Skeletal muscle tissue (tissue), 4 donors: ENCODE measurements around the gene ADCYAP1R1. TPM values are rescaled to one million over a fixed set of nuclear protein-coding genes. Genes with fewer than 3 reads are reported as not detected.

ENCODE experiments used
- H3K27ac ChIP-seq: one replicate; pipeline ENCODE4 v1.7.0; 2013; ENCODE audit warnings: mild to moderate bottlenecking, low read depth, low read length, inconsistent platforms
- H3K27me3 ChIP-seq, 3 donors: one replicate each; pipeline ENCODE4 v1.7.0; 2013; ENCODE audit warnings: low read length in 3 of 3; ENCODE audit not compliant: control insufficient read depth in 3 of 3, insufficient read depth in 3 of 3
- H3K36me3 ChIP-seq, 3 donors: one replicate each; pipeline ENCODE4 v1.7.0; 2013; ENCODE audit warnings: low read length in 3 of 3; ENCODE audit not compliant: control insufficient read depth in 3 of 3, insufficient read depth in 3 of 3
- H3K4me1 ChIP-seq, 3 donors: one replicate each; pipeline ENCODE4 v1.7.0; 2013; ENCODE audit warnings: low read length in 3 of 3, mild to moderate bottlenecking in 3 of 3; ENCODE audit not compliant: control insufficient read depth in 3 of 3, insufficient read depth in 3 of 3
- H3K4me3 ChIP-seq, 3 donors: one replicate each; pipeline ENCODE4 v1.7.0; 2013; ENCODE audit warnings: low read length in 3 of 3
- H3K9ac ChIP-seq, 3 donors: one replicate each; pipeline ENCODE4 v1.7.0; 2013; ENCODE audit warnings: low read length in 3 of 3, mild to moderate bottlenecking in 3 of 3, moderate library complexity in 2 of 3, low read depth in 1 of 3
- H3K9me3 ChIP-seq, 3 donors: one replicate each; pipeline ENCODE4 v1.7.0; 2013; ENCODE audit warnings: low read length in 3 of 3; ENCODE audit not compliant: control insufficient read depth in 3 of 3
- total RNA-seq: library from RNA; depleted of rRNA; stranded (reverse); fragments of >200 nt; gene quantifications from one replicate; pipeline ENCODE4 v1.2.3, GENCODE V29; 2014
- donor health status: Osteomylitis.

The ADCYAP1R1 gene
- total RNA-seq, 1 donor from 2014 or later = 7.8 TPM

- Histone ChIP-seq H3K9ac (no peak overlapping the region), H3K36me3 (no peaks in the 10 kb centered on the region), H3K4me1 (peaks cover 0 to 7% (median 0%) of the 10 kb centered on the region in 3 donors), H3K9me3 (no peaks in the 10 kb centered on the region), H3K27me3 (peaks cover 3 to 8% (median 4%) of the 10 kb centered on the region in 3 donors), H3K4me3 (no peak overlapping the region), H3K27ac (no peak overlapping the region)
Measured at GRCh38 chr7:31079824-31080511, 27.9 kb downstream of the ADCYAP1R1 start.

- H3K4me3 ChIP-seq = no peak overlapping the region
- no peak overlapping the region for H3K27ac ChIP-seq
- no peaks in the 10 kb centered on the region for H3K36me3 ChIP-seq
- peaks cover 0 to 4% (median 0%) of the 10 kb centered on the region in 3 donors for H3K4me1 ChIP-seq
- H3K27me3 ChIP-seq = peaks cover 3 to 8% (median 3%) of the 10 kb centered on the region in 3 donors
- no peak overlapping the region for H3K9ac ChIP-seq
- no peaks in the 10 kb centered on the region for H3K9me3 ChIP-seq
Measured at GRCh38 chr7:31080763-31081162, 28.7 kb downstream of the ADCYAP1R1 start.

- Histone ChIP-seq H3K4me3 (no peak overlapping the region), H3K27ac (no peak overlapping the region)
Measured at GRCh38 chr7:31082017-31082416, 29.9 kb downstream of the ADCYAP1R1 start.

GRCh38 chr7:31082447-31082846, 30.3 kb downstream of the ADCYAP1R1 start:
- Histone ChIP-seq H3K27ac (no peak overlapping the region), H3K4me3 (no peak overlapping the region), H3K9ac (no peak overlapping the region), H3K27me3 (peaks cover 0 to 8% (median 3%) of the 10 kb centered on the region in 3 donors), H3K4me1 (peaks cover 0 to 4% (median 0%) of the 10 kb centered on the region in 3 donors), H3K36me3 (no peaks in the 10 kb centered on the region), H3K9me3 (no peaks in the 10 kb centered on the region)

More at GRCh38 chr7:31082017-31082416, 29.9 kb downstream of the ADCYAP1R1 start:
- Histone ChIP-seq H3K9me3 (no peaks in the 10 kb centered on the region), H3K36me3 (no peaks in the 10 kb centered on the region), H3K9ac (no peak overlapping the region), H3K27me3 (peaks cover 0 to 8% (median 3%) of the 10 kb centered on the region in 3 donors), H3K4me1 (peaks cover 0 to 4% (median 0%) of the 10 kb centered on the region in 3 donors)

- Histone ChIP-seq H3K27ac (no peak overlapping the region), H3K4me3 (no peak overlapping the region), H3K36me3 (no peaks in the 10 kb centered on the region), H3K27me3 (peaks cover 0 to 8% (median 0%) of the 10 kb centered on the region in 3 donors), H3K9me3 (no peaks in the 10 kb centered on the region), H3K4me1 (peaks cover 0 to 4% (median 0%) of the 10 kb centered on the region in 3 donors), H3K9ac (no peak overlapping the region)
Measured at GRCh38 chr7:31083210-31083786, 31.2 kb downstream of the ADCYAP1R1 start.

GRCh38 chr7:31084226-31084625, 32.1 kb downstream of the ADCYAP1R1 start:
- H3K27ac ChIP-seq = no peak overlapping the region

GRCh38 chr7:31087351-31087750, 35.2 kb downstream of the ADCYAP1R1 start:
- no peaks in the 10 kb centered on the region for H3K27me3 ChIP-seq
- peaks cover 0 to 3% (median 0%) of the 10 kb centered on the region in 3 donors for H3K4me1 ChIP-seq
- H3K9ac ChIP-seq = no peak overlapping the region
- no peaks in the 10 kb centered on the region for H3K36me3 ChIP-seq
- no peaks in the 10 kb centered on the region for H3K9me3 ChIP-seq
- H3K27ac ChIP-seq = no peak overlapping the region
- no peak overlapping the region for H3K4me3 ChIP-seq

More at GRCh38 chr7:31084226-31084625, 32.1 kb downstream of the ADCYAP1R1 start:
- Histone ChIP-seq H3K36me3 (no peaks in the 10 kb centered on the region), H3K9ac (no peak overlapping the region), H3K9me3 (no peaks in the 10 kb centered on the region), H3K4me1 (peaks cover 0 to 4% (median 0%) of the 10 kb centered on the region in 3 donors), H3K4me3 (no peak overlapping the region), H3K27me3 (peaks cover 0 to 7% (median 0%) of the 10 kb centered on the region in 3 donors)

- Histone ChIP-seq H3K9me3 (no peaks in the 10 kb centered on the region), H3K9ac (no peak overlapping the region), H3K27ac (no peak overlapping the region), H3K4me3 (no peak overlapping the region), H3K27me3 (peaks cover 0 to 16% (median 3%) of the 10 kb centered on the region in 3 donors), H3K36me3 (no peaks in the 10 kb centered on the region), H3K4me1 (no peaks in the 10 kb centered on the region)
Measured at GRCh38 chr7:31091924-31092434, 39.9 kb downstream of the ADCYAP1R1 start.

- Histone ChIP-seq H3K27ac (no peak overlapping the region), H3K36me3 (no peaks in the 10 kb centered on the region), H3K9ac (no peak overlapping the region), H3K4me3 (no peak overlapping the region), H3K9me3 (no peaks in the 10 kb centered on the region), H3K27me3 (peaks cover 0 to 20% (median 5%) of the 10 kb centered on the region in 3 donors), H3K4me1 (no peaks in the 10 kb centered on the region)
Measured at GRCh38 chr7:31092606-31093005, 40.5 kb downstream of the ADCYAP1R1 start.

GRCh38 chr7:31093282-31093681, 41.2 kb downstream of the ADCYAP1R1 start:
- H3K4me1 ChIP-seq = no peaks in the 10 kb centered on the region
- H3K27me3 ChIP-seq = peaks cover 0 to 20% (median 5%) of the 10 kb centered on the region in 3 donors
- H3K4me3 ChIP-seq = no peak overlapping the region
- H3K27ac ChIP-seq = no peak overlapping the region
- no peak overlapping the region for H3K9ac ChIP-seq
- H3K36me3 ChIP-seq = no peaks in the 10 kb centered on the region
- H3K9me3 ChIP-seq = no peaks in the 10 kb centered on the region
